Suppressor macrophage (primary cell): ENCODE data around the gene TDRD9.

Experiments
- DNase-seq, 4 experiments: peaks; one replicate each; pipeline ENCODE4 v3.0.0-alpha.2; 2020 to 2022

The TDRD9 gene

GRCh38 chr14:103927566-103927965 is 690 bp upstream of the TDRD9 start:
- DNase-seq, result no peak

- no peak for DNase-seq
Observed at GRCh38 chr14:103930051-103930604, 1.9 kb downstream of the TDRD9 start.

GRCh38 chr14:103931422-103931821 is 3.2 kb downstream of the TDRD9 start:
- peak; percentile 59 to 90 (median 71) for DNase-seq

- DNase-seq, result peak; percentile 12 to 61 (median 46)
Observed at GRCh38 chr14:103932791-103933490, 4.7 kb downstream of the TDRD9 start.

GRCh38 chr14:103935102-103935501 is 6.8 kb downstream of the TDRD9 start:
- no peak for DNase-seq

GRCh38 chr14:103941462-103941861 is 13.2 kb downstream of the TDRD9 start:
- DNase-seq, result no peak

- DNase-seq, result no peak
Observed at GRCh38 chr14:103941973-103942736, 13.9 kb downstream of the TDRD9 start, which contains the start of gene RD3L. TSS of gene RD3L (minus strand) at chr14:103942529. CDS start at chr14:103941695, 834 bp downstream.

- DNase-seq, result no peak
Observed at GRCh38 chr14:103943673-103944072, 15.4 kb downstream of the TDRD9 start.

GRCh38 chr14:103946975-103947374 is 18.7 kb downstream of the TDRD9 start:
- DNase-seq, result no peak

- no peak for DNase-seq
Observed at GRCh38 chr14:103948442-103948841, 20.2 kb downstream of the TDRD9 start.

GRCh38 chr14:103949131-103949790 is 21.0 kb downstream of the TDRD9 start:
- peak in 2 of 4 experiments; percentile 40 to 52 for DNase-seq

GRCh38 chr14:103960457-103961055 is 32.3 kb downstream of the TDRD9 start:
- no peak for DNase-seq

GRCh38 chr14:103961928-103962578 is 33.8 kb downstream of the TDRD9 start:
- no peak for DNase-seq

GRCh38 chr14:103966631-103967030 is 38.4 kb downstream of the TDRD9 start:
- DNase-seq, result no peak

GRCh38 chr14:103969961-103970360 is 41.7 kb downstream of the TDRD9 start:
- DNase-seq, result no peak

GRCh38 chr14:103973354-103973753 is 45.1 kb downstream of the TDRD9 start:
- DNase-seq, result no peak

- no peak for DNase-seq
Observed at GRCh38 chr14:103974575-103974974, 46.3 kb downstream of the TDRD9 start.

GRCh38 chr14:103980623-103981238 is 52.5 kb downstream of the TDRD9 start:
- peak in 3 of 4 experiments; percentile 8 to 37 (median 20) for DNase-seq

GRCh38 chr14:103984196-103984595 is 55.9 kb downstream of the TDRD9 start:
- DNase-seq, result no peak

GRCh38 chr14:103989034-103989433 is 60.8 kb downstream of the TDRD9 start:
- no peak for DNase-seq

- DNase-seq, result no peak
Observed at GRCh38 chr14:103989964-103990363, 61.7 kb downstream of the TDRD9 start.
